Testis (tissue), 2 donors: ENCODE data around the gene CDKN1C.

Experiments
- POLR2A ChIP-seq: fragments of 450-650 bp; IDR thresholded peaks from one replicate; pipeline ENCODE4 v1.6.1; 2017; ENCODE audit warnings: antibody characterized with exemption, mild to moderate bottlenecking, moderate library complexity
- TF ChIP-seq, protein P1 (sequence below), 3 experiments: fragments of 450-650 bp in 2 of 3; fragments of 200-600 bp in 1 of 3; sonication (generic) in 1 of 3; IDR thresholded peaks; one replicate each; pipeline ENCODE4 v1.5.1; 2016 to 2019; ENCODE audit warnings: antibody characterized with exemption in 3 of 3, mild to moderate bottlenecking in 2 of 3, moderate library complexity in 1 of 3

DNA sequence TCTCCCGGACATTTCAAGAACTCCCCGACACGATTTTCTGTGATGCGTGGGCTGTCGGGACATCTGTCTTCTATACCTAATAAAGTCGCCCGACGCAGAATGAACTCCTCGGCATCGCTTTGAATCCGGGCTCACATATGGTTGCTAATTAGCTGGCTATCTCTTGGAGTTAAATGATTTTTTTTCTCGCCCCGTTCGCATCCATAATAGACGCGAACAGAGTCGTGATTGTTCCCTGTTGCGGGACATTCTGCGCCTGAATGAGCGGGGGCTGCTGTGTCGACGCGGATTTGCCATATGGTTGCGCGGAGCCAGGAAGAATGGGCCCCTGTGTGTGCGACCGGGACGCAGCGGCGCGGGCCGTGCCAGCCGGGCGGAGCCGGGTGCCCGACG lies 16.4 kb downstream of the CDKN1C start:
- TF ChIP-seq, protein P1, sequence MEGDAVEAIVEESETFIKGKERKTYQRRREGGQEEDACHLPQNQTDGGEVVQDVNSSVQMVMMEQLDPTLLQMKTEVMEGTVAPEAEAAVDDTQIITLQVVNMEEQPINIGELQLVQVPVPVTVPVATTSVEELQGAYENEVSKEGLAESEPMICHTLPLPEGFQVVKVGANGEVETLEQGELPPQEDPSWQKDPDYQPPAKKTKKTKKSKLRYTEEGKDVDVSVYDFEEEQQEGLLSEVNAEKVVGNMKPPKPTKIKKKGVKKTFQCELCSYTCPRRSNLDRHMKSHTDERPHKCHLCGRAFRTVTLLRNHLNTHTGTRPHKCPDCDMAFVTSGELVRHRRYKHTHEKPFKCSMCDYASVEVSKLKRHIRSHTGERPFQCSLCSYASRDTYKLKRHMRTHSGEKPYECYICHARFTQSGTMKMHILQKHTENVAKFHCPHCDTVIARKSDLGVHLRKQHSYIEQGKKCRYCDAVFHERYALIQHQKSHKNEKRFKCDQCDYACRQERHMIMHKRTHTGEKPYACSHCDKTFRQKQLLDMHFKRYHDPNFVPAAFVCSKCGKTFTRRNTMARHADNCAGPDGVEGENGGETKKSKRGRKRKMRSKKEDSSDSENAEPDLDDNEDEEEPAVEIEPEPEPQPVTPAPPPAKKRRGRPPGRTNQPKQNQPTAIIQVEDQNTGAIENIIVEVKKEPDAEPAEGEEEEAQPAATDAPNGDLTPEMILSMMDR (IDR thresholded peaks at IDR 0.05): no peak
- no peak for TF ChIP-seq POLR2A
